Pulmonary artery endothelial cell (primary cell): ENCODE data around the gene NRARP. TPM values are rescaled to one million over a fixed set of nuclear protein-coding genes. Genes with fewer than 3 reads are reported as not detected.

ENCODE experiments used
- DNase-seq: peaks from one replicate; pipeline ENCODE4 v3.0.0-alpha.2; 2011; ENCODE audit warnings: low read depth, low spot score
- total RNA-seq: library from RNA; depleted of rRNA; stranded (reverse); fragments of >200 nt; gene quantifications from 2 replicates; pipeline ENCODE4 v1.2.3, GENCODE V29; 2014

The NRARP gene
- total RNA-seq, 1 donor from 2014 or later: 14.0 TPM

GRCh38 chr9:137299203-137299565 lies 2.9 kb downstream of the NRARP start:
- no peak for DNase-seq

- DNase-seq: no peak
These were observed 3.5 kb downstream of the NRARP start for GRCh38 chr9:137298401-137299202.

- DNase-seq: no peak
These were observed 4.1 kb downstream of the NRARP start for GRCh38 chr9:137297966-137298365.

- no peak for DNase-seq
These were observed 5.1 kb downstream of the NRARP start for GRCh38 chr9:137296670-137297664.

- no peak for DNase-seq
These were observed 6.0 kb downstream of the NRARP start for GRCh38 chr9:137295849-137296669.

GRCh38 chr9:137295238-137295811 lies 6.7 kb downstream of the NRARP start:
- no peak for DNase-seq

- DNase-seq: no peak
These were observed 7.3 kb downstream of the NRARP start for GRCh38 chr9:137294681-137295237.

GRCh38 chr9:137294091-137294680 lies 7.9 kb downstream of the NRARP start:
- DNase-seq: no peak

- no peak for DNase-seq
These were observed 8.5 kb downstream of the NRARP start for GRCh38 chr9:137293482-137294090.

GRCh38 chr9:137293094-137293481 lies 9.0 kb downstream of the NRARP start:
- no peak for DNase-seq

- no peak for DNase-seq
These were observed 15.1 kb downstream of the NRARP start for GRCh38 chr9:137286975-137287383.

- no peak for DNase-seq
These were observed 20.5 kb downstream of the NRARP start for GRCh38 chr9:137281345-137282116.

GRCh38 chr9:137280474-137281344 lies 21.4 kb downstream of the NRARP start:
- DNase-seq: no peak

GRCh38 chr9:137279741-137280473 lies 22.2 kb downstream of the NRARP start:
- no peak for DNase-seq

GRCh38 chr9:137278721-137279711 lies 23.1 kb downstream of the NRARP start:
- DNase-seq: no peak

- no peak for DNase-seq
These were observed 23.9 kb downstream of the NRARP start for GRCh38 chr9:137278061-137278701.
